Heart left ventricle (tissue), 13 donors: ENCODE measurements around the gene TMEM258.

Source experiments
- CTCF ChIP-seq, 12 donors: fragments of 200-600 bp; sonication (generic) in 4 of 12; IDR thresholded peaks; one replicate each; pipeline versions ENCODE4 v1.5.0 to v1.8.0; 2018 to 2022; ENCODE audit warnings: antibody characterized with exemption in 12 of 12, mild to moderate bottlenecking in 5 of 12
- POLR2A ChIP-seq, 2 donors: fragments of 450-650 bp; IDR thresholded peaks; one replicate each; pipeline ENCODE4 v1.6.1; 2017; ENCODE audit warnings: antibody characterized with exemption in 2 of 2, mild to moderate bottlenecking in 2 of 2, moderate library complexity in 2 of 2
- donor health status: ischemic (EF 13 %, LVEDD 7.1; RV severe dilation, severe dysfunction).
- donor health status: DM: no; HTN: yes; CAD: no.
- donor health status: DM: no; HTN: no; CAD: no.
- donor health status: ischemic (EF 25% LVEDD 6.9; RV normal size, moderate dysfunction).
- donor health status: ischemic (EF 25% LVEDD 5.7; RV mildly dilated, moderate dysfunction).
- donor health status: ischemic (EF 35%, LVEDD 5.7; RV mildly dilated, moderate dysfunction).
- donor health status: nonischemic (EF 11% LVEDD 7.7; RV severe dilation, severe dysfunction).
- donor health status: DM: yes; HTN: yes; CAD: no.
- donor health status: PGD.
- donor health status: ischemic (EF 29% LVEDD 5.4; RV normal size, mild dysfunction).
- donor health status: nonischemic (EF 23%, LVEDD 6.1; RV moderate dilation, normal function).

GRCh38 chr11:61769946-61770683 lies 22.3 kb downstream of the TMEM258 start:
- no peak for TF ChIP-seq CTCF (IDR thresholded peaks at IDR 0.05)
- no peak for TF ChIP-seq POLR2A (IDR thresholded peaks at IDR 0.05)
